GM18508 (cell line): ENCODE results near the gene DNLZ.

Experiments
- ATAC-seq: cut with Tn5 transposase; IDR thresholded peaks from one replicate; pipeline ENCODE4 v1.9.1; 2021; ENCODE audit warnings: moderate number of reproducible peaks; ENCODE audit not compliant: insufficient read depth, unreplicated experiment

Gene DNLZ

DNA sequence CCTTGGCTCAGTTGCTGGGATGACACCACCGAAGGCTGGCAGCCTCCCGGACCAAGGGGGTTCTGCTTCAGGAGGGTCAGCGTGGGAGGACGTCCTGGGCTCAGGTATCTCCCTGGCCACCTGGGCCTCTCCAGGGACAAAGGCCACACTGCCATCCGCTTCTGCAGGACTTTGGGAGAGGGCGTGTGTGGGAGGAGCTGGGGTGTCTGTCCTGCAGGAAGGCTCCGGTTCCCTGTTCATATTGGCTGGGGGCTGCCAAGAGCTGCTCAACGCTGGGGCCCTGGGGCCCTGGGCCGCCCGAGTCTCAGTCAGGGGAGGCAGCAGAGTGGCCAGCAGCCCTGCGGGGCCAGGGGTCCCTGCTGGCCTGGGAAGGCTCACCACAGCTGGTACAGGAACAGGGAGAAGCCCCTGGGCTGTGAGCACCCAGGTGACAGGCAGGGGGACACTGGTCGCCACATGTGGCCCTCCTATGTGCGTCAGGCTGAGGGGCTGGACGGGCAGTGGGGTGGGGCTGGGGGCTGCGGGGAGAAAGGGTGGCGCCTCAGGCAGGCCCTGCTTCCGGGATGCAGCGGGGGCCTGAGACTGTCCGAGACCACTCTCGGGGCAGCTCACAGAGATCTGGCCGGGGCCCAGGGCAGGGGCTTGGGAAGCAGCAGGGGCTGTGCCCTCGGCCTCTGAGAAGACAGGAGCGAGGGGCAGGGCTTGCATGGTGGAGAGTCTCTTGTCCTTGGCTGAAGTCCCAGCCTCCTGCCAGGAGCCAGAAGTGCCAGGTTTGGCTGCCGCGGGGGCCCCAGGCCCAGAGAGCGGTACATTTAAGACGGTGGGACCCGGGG lies 14.8 kb upstream of the DNLZ start:
- no peak for ATAC-seq

- ATAC-seq = no peak
Measured at GRCh38 chr9:136377341-136378169, 14.0 kb upstream of the DNLZ start.

GRCh38 chr9:136376457-136376856 lies 12.9 kb upstream of the DNLZ start:
- no peak for ATAC-seq

DNA sequence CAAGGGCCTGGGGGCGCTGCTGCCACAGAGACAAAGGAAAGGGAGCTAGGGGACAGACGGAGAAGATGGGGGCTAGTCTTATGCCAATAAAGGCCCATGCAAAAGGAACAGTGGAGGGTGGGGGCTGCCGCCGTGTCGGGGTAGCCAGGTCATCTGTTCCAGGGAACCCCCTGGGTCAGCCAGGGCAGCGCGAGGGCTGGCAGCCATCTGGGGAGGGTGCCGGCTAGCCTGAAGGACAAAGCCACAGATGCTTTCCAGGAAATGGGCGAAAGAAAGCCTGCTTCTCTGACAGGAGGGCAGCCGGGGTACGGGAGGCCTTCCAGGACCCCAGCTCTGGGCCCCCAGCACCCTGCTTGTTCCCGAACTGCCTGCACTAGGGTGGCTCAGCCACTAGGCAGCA lies 11.6 kb upstream of the DNLZ start:
- ATAC-seq = no peak

DNA sequence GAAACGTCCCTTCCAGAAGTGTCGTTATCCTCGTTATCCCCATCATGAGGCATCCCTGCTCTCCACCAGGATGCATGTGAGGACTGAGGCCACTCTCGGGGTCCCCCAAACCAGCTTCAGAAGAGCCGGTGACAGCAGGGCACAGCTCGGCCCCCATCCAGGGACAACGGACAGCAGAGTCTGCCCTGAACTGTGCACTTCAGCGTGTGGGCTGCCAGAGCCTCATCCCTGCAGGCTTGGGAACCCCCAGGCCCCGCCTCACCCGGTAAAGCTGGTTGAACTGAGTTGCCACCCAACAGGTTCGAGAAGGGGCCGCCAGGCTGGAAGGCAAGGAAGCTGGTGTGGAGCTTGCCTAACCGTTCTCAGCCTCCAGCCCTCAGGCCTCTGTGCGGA lies 10.6 kb upstream of the DNLZ start:
- ATAC-seq = no peak

GRCh38 chr9:136373300-136374182 lies 10.0 kb upstream of the DNLZ start, which contains the start of gene CARD9:
CARD9 (minus strand) TSS chr9:136373669; CDS start chr9:136372078, 1,591 bp downstream.
- ATAC-seq = no peak

GRCh38 chr9:136372561-136373299 lies 9.2 kb upstream of the DNLZ start:
- ATAC-seq = no peak

DNA sequence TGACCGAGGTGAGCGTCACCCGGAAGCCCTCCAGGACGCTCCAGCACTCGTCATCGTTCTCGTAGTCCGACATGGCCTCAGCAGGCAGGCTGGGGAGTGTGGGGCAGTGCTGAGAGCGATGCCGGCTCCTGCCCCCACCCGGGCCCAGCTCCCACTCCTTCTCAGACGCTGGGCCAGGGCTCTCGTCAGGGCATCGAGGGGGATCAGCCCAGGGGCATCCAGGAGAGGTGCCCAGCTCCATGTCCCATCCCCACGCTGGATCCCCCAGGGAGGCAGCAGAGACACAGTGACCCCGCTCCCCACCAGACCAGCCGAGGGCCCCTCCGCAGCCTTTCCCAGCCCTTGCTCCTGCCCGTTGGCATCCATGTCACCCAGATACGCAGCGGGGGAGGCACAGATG lies 8.5 kb upstream of the DNLZ start:
- ATAC-seq = no peak

DNA sequence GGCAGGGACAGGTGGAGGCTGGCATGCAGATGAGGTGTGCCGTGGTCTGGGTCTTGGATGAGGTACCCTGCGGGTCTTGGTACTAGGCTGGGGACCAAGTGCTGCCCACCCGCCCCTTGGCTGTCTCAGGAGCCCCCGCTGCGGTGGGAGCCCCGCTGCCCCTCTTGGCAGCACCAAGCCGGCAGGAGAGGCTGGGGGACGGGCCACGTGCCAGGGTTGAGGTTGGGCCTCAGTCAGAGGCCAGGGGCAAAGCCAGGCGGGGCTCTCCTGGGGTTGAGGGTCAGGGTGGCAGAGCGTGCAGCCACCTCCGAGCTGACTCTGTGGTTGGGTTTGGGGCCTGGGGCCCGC lies 8.0 kb upstream of the DNLZ start:
- no peak for ATAC-seq

DNA sequence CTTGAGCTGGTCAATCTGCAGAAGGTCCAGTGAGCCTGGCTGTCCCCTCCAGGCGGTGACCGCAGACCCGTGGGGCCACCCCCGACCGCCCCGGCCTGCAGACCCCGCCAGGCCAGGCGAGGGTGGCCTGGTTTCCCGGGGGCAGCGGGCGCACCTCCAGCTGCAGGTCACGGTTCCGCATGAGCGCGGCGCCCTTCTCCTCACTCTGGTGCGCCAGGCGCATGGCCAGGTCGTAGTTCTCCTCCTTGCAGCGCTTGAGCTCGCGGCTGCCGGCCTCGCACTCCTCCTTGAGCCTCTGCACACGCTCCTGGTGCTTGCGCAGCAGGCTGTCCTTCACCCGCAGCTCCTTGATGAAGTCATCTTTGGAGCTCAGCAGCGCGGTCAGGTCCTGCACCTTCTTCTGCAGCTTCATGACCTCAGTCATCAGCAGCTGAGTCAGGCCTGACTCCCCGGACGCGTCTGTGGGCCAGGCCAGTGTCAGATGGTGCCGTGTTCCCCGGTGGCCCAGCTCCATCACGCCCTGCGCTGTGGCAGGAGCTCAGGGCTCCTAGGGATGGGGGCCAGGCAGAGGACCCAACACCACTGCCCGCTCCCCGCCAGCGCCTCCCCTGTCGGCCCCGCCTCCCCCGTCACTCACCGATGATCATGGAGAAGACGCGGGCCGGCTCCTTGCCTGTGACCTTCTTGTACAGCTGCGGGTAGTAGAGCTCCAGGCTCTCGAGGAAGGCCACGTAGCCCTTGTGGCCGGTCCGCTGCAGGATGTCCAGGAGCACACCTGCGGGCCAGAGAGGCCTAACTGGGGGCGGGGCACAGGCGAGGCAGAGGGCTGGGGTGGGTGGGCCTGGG lies 7.4 kb upstream of the DNLZ start:
- ATAC-seq = no peak

- ATAC-seq = no peak
Measured at GRCh38 chr9:136370037-136370436, 6.5 kb upstream of the DNLZ start.

GRCh38 chr9:136368190-136368589 lies 4.6 kb upstream of the DNLZ start:
- no peak for ATAC-seq

GRCh38 chr9:136367296-136368145 lies 4.0 kb upstream of the DNLZ start:
- ATAC-seq = no peak

GRCh38 chr9:136366826-136367225 lies 3.3 kb upstream of the DNLZ start:
- no peak for ATAC-seq

DNA sequence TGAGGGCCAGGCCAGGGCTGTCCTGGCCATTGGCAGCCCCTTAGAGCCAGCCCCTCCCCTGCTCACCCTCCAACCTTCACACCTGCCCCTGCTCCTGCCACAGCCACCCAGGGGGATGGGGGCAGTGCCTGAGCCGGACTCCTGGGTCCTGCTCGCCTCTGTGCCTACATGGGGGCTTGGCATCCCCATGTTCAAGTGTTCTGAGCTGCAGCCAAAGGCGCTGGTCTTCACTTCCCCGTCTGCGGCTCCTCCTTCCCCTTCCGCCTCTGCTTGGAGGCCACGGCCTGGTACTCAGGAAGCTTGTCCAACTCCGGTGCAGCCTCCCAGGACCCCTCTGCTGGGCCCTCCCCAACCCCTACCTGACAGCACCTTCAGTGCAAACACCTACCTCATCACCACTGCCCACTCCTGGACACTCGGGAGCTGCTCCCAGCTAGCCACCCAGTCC lies 2.3 kb upstream of the DNLZ start:
- no peak for ATAC-seq

DNA sequence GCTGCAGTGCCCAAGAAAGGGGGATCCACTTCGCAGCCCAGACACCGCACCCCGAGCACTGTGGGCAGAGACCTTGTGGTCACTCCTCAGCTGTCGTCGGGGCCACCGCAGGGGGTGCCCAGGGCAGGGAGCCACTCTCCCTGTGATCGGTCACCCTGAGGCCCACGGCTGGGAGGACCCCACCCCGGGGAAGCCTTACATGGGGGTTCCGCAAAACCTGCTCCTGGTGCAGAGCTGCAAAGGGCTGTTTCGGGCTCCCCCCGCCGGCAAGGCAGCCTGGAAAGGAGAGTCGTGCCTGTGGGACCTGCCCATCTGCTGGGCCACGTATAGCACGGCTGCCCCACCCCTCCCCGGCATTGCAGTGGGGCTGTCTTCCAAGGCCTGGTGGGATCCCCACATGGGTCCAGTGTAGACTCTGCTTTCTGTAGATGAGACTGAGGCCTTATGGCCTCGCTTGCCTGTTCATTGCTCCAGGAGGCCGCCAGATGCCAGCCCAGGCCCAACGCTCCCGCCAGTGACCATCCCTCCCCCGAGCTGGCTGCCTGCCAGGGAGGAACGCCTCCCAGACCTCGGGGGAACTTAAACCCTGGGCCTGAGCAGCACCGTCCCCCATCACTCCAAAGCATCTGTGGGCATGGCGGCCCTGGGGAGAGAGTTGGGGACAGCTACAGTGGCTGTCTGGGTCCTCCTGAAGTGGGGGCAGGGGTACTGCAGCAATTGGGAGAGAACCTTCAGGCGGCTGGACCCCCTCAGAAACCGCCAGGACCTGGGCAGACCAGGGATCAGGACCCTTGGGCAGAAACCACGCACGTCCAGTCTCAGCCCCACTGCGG lies 1.6 kb upstream of the DNLZ start:
- ATAC-seq = no peak
